AML-193 (cell line): ENCODE data around the gene GUCY1B1.
A peak's percentile ranks its signal among the peaks of the same experiment; 100 is the strongest.

Experiments used
- DNase-seq, 2 experiments: peaks; one replicate each; lab custom pipeline; 2025; lab: John Stamatoyannopoulos, UW

Gene GUCY1B1

DNA sequence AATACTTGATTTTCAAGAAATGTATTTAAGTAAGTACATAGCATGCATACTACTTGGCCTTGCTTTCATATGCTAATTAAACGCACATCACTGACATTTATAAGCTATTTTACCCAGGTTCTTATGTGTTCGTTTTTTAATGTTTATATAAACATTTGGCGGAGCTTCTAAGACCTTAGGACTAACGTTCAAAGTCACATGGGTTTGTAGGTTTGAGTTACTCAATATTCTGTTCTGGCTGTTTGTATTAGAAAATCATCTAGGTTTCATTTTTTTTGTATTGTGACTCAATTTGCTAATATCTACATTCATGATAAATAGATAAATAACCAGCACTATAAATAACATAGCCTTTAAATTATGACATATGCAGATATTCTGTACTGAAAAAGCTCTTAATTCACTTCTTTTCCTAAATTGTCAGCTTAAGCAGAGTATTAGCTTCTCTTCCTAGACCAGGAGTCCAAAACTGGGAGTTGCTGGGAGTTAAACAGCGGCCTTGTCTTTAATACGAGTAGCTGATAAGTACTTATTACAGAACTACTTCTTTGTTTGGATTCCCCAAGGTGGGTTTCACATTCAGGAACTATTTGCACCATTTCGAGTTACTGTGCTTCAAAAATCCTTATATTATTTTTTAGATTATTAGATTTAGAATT is 42.0 kb downstream of the GUCY1B1 start:
- no peak for DNase-seq

DNA sequence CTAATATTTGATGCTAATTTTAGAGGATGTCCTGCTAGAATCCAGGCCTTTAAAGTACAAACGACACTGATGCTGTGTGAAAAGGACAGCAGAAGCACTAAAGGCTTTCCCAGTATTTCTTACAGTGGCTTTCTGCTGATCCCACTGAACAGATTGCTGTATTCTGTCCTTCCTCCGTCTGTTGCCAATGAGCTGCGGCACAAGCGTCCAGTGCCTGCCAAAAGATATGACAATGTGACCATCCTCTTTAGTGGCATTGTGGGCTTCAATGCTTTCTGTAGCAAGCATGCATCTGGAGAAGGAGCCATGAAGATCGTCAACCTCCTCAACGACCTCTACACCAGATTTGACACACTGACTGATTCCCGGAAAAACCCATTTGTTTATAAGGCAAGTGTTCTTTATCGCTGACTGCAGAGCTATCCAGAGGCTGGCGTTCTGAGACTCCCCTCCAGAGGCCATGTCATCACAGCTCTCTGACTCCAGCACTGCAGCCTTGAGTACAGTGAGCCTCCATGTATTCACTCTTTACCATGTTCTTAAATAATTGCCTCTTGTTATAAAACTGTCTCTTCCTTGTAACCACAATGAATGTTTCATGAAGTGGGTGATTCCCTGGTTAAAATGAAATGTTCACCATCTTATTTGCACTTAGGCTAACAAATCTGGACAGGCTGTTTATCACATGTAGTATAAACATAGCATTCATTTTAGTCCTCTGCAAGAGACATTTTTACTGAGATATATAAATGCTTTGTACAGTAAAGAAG is 43.6 kb downstream of the GUCY1B1 start:
- no peak for DNase-seq

DNA sequence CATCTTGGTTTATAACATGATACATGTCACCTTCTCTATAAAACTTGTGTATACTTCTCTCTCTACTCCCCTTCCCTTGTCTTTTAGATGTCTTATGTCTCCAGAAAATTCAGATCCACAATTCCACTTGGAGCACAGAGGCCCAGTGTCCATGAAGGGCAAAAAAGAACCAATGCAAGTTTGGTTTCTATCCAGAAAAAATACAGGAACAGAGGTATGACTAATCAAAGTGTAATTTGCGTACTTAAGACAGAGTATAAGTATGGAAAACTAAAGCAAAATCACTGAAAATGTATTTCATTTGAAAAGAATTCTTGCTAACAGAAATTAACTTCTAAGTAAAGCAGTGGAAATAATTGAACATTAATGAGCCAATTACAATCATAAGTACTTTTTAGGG is 46.2 kb downstream of the GUCY1B1 start:
- no peak for DNase-seq

DNA sequence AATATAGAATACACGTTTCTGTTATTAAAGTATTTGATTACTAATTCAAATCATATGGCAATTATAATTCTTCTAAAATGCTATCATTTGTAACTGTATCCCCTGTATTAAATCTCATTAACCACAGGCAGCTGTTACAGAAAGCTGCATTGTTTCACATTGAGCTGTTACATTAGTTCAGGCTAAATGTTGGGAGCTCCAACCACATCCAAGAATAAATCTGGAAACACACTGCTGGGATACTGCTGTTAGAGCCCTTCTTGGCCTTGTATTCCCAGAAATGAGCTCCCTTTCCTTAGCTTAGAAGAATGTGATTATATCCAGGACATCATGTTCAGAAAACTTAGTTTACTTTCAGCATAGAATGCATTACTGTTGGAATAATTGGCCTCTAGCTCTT is 48.2 kb downstream of the GUCY1B1 start:
- no peak for DNase-seq

DNA sequence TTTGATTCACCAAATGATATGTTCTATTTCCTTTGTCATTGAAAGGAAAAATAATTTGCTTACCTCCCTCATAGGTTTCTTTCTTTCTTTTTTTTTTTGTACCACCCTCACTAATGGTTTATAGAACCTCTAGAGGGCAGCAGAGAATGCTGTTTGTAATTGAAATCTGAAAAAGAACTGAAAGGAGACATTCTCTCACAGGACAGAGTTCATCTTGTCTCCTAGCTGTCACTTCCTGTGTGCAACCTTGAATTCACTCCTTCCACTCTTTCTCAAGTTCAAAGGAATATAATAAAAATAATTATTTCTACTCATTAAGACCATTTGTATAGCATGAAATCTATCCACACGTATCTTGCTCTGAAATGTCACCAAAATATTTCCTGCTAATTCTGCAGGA is 51.0 kb downstream of the GUCY1B1 start:
- peak; percentile 90 to 92 for DNase-seq

DNA sequence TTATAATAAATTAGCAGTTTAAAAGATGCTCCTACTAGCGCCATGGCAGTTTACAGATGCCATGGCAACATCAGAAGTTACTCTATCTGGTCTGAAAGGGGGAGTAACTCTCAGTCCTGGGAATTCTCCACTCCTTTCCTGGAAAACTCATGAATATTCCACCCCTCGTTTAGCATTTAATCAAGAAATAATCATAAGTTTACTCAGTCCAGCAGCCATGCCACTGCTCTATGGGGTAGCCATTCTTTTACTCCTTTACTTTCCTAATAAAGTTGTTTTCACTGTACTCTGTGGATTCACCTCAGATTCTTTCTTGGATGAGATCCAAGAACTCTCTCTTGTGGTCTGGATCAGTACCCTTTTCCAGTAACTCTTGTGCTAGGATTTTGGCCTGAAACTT is 52.3 kb downstream of the GUCY1B1 start:
- DNase-seq: no peak

DNA sequence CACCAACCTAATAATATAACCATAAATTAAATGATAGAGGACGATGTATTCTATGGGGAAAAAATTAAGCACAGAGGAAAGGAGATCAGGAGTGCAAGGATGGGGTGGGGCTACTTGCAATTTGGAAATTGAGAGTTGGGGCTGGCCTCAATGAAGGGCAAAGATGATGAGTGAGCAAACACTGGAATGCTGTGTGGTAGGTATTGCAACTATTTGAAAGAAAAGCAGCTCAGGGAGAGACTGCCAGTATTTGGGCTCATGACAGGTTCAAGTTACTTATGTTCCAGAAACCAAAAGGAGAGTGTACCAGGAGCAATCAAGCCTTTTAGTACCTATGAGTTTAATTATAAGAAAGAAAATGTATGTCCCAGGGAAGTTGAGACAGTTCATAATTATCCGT is 59.8 kb downstream of the GUCY1B1 start:
- DNase-seq: no peak

DNA sequence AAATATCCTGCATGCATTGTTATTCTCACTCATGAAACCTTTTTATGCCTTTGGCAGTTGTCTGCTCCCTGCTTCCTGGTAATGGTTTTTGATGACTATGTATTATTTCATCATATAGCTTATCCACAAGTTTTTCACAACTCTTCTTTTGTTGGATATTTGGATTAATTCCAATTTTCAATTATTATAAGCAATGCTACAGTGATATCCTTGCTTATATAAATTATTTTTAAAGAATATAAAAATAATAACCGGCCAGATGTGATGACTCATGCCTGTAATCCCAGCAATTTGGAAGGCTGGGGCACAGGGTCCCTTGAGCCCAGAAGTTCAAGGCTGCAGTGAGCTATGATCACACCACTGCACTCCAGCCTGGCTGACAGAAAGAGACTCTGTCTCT is 60.2 kb downstream of the GUCY1B1 start:
- no peak for DNase-seq

DNA sequence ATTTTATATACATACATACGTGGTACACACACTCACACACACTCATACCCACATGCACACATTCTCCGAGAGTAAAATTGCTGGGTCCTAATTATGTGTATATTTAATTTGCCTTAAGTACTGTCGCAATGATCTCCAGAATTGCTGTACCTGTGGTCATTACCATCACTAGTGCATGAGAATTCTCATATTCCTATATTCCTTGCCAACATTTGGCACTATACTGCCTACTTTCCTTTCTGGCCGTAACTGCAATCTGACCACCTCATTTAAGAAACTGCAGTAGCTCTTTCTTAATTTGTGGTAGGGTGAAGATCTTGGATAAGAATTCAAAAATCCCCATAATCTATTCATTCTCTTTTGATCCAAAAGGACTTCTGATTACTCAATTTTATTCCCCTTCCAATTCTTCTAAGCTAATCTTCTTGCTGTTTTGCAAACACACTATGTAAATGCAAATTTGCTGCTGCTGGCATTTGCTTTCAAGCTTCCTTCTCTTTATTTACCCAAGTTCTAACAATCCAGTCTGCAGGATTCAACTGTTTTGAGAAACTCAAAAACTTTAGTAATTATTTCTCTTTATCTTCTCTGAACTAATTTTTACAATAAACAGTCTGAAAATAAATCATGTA is 62.2 kb downstream of the GUCY1B1 start:
- DNase-seq: no peak

DNA sequence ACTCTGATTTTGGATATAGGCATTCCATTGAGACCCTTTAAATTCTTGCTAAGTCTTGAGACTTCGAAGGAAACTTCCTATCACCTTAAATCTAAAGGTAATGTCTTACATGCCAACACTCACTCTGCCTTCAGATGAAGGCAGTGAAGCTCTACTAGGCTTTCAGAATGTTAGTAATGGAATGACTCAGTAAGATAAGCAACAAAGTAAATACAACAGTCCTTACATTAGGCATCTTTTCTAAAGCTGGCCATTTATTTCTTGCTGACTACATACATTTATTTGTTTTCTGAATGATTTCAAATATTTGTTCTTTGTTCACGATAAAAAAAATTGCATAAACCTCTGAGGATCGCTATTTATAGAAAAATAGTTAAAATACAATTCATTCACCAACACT is 63.8 kb downstream of the GUCY1B1 start:
- no peak for DNase-seq

DNA sequence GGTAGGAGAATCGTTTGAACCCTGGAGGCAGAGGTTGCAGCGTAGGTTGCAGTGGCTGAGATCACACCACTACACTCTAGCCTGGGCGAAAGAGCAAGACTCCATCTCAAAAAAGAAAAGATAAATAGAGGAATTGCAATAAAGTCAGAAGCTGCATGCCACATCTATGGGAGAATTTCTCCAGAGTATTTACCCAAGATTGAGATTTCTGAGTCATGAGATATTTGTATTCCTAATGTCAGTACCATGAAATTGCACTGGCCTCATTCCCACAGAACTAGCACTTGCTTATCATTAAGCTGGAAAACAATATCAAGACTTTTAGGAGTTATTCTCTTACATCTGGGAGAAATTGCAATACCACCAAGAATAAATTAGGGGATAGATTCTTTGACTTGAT is 69.8 kb downstream of the GUCY1B1 start:
- no peak for DNase-seq

DNA sequence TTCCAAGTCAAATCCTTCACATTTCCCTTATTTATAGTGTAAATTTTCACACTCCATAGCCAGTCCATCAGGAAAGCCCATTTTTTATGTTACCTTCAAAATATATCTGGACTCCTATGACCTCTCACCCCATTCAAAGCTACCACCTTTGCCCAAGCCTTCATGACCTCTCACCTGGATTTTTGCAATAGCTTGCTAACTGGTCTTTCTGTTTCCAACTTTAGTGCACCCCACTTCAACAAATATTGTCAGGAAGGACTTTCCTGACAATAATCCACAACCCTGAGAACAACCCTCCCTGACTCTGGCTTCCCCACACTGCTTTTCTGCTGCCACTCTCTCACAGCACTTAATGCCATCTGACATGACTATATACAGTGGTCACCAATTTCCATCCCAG is 73.8 kb downstream of the GUCY1B1 start:
- DNase-seq: no peak

DNA sequence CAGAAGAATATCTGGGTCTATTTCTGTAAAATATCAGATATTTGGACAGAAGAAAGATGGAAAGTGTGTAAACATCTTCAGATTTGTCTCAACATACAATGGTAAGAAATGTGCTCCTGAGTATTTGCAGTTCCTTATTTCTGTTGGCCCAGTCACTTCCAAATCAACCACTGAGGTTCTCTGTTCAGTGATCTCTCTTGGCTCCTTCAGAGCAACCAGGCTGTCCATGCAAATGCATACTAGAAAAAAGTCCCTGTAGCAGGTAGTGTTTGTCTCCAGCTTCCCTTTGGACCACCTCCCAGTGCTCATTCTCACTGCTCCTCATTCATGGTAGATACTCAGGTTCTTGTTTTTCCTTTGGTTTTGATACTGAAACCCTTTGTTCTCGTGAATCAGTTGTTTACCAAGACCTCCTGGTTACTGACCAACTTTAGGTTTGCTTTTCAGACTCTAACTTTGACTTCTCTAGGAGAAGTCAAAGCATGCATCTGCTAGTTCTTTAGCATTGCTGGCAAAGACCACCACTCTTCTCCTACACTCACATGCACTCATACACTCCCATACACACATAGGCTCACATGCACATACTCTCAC is 78.5 kb downstream of the GUCY1B1 start:
- DNase-seq: no peak

DNA sequence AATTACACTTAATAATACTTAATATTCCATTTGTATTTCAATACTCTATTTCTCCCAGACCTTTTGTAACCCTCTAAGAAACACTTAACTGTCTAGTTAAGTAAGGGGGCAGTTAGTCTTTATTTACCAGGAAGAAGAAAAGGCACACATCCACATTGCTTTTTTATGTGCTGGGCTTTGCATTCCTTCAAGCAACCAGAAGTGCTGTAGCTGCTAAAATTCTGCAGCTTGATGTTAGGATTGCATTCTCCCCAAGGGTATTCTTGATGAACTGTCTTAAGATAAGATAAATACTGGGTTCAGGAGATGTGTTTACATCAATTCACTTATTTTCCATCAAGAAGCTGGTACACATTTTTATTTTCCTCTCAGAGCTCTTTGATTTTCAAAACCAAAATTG is 83.3 kb downstream of the GUCY1B1 start:
- DNase-seq: no peak

DNA sequence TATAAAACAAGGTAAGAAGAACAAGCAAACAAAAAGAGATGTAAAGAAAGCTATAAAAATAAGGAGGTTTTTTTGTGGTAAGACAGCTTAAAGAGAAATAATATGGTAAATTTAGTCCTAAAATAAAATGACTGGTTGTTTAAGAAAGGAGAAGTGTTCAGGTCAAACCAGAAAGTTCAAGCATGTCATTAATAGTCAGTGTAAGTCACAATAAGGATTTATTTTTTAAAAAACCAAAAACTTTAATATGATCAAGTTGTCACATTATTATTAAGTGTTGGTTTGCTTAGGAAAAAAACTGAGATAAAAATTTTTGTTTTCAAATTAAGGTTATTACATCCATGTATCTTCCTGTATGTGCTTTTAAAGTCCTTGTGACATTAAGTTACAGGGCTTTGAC is 88.1 kb downstream of the GUCY1B1 start:
- DNase-seq: no peak

DNA sequence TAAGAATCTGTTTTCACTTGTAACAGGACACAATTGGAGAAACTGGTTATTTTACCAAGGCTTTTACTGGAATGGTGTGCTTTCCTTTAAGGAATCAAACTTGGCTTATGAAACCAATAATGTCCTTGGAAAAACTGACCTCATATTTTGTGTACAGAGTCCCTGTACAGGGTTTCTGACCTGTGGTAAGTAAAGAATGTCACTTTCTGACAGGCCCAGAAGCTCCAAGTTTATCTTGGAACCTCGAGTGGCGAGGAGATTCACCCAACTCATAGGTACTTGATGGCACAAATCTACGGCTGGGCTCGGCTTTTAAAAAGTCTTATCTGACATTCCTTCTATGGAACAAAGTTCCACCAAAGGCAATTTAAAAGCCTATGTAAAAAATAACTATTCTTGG is 90.2 kb downstream of the GUCY1B1 start:
- no peak for DNase-seq

DNA sequence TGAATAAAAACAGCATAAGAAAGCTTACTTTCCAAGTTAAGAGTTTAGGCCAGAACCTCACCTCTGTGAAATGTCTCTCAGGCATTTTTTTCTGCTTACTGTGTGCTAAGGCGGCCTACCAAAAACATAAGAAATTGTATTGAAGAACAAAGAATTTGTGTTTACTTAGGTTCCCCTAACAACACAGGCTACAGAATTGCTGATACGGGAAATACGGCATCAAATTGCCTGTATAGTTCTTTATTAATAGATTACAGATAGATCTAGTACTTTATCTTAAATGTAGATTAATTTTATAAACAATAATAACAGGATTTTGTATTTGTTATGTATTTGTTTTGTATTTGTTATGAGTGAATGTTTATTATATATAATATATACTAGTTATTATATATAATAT is 94.4 kb downstream of the GUCY1B1 start:
- DNase-seq: no peak

DNA sequence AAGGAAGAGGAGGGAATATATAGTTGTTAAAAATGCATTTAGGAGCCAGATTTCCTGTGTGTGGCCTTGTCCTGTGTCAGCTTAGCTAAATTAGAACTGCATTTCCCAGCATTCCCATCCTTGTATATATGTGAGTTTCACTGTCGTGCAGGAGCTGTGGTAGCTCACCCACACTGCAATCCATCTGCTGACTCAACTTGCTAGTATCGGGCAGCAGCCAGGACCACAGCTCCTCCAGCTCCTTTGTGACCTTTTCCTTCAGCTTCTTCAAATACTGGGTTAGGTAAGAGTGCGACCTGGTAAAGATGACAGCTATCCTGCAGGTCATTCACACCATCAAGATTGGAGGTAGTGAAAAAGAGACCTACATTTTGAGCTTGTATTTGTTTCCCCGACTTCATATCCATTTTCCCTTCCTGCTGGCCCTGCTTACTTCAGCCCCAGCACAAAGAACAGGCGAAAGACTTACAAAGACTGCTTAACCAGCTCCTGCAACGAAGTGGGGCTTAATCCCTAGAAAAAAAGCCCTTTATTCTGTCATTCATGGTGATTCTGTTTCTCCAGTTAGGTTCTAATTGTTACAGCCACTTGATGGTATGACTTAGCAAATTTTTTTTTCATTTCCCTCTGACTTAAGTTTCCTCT is 95.9 kb downstream of the GUCY1B1 start:
- no peak for DNase-seq

DNA sequence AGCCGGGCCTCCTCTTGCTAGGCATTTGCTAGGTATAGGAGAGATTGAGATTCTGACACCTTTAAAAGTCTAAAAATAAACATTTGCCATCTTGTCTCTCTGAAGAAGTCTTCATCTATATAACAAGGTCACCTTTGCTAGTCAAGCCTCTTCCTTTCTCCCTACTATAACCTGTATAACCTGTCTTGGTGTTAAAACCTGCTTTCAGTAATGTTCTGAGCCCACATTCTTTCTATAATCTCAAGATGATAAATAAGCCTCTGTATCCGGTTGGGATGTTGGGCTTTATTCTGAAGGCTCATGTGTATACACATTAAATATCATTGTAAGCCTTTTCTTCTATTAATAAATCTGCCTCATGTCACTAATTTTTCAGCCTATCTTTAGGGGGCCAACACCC is 97.1 kb downstream of the GUCY1B1 start:
- no peak for DNase-seq
